Colon (tissue), 2 donors: ENCODE measurements around the gene TPSD1.
"Not testable (repeated sequence)": the region's sequence is repeated elsewhere in the genome, so short reads cannot be mapped to it uniquely, and the experiment has no call there.

ENCODE experiments used
- FAIRE-seq: peaks from 2 replicates; lab custom pipeline; 2012; peaks lifted over from hg19 to GRCh38; lab: Jason Lieb, UNC
- donor health status: control.
- donor health status: control.

Gene TPSD1

DNA sequence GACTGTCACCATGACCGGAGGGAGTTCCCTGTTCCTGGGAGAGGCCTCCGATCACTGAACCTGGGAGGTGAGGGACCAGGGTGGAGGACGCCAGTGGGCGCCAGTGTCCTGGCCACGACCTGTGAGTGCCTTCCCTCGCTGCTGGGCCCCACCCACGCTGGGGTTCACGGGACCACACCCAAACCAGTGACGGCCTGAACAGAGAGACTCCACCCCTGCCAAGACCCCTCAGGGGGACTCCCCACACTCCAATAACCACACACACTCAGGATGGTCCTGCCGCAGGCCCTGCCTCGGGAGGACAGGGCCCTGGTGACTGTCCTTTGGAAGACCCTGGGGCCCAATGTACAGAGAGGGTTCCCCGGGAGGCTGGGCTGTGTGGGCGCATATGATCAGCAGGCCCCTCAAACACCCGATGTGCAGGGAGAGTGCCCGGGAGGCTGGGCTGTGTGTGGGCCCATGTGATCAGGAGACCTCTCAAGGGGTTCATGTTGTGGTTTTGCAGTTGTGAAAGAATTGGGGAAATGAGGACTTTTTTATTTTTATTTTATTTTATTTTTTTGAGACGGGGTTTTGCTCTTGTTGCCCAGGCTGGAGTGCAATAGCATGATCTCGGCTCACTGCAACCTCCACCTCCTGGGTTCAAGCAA lies 26.6 kb downstream of the TPSD1 start:
- FAIRE-seq: no peak

DNA sequence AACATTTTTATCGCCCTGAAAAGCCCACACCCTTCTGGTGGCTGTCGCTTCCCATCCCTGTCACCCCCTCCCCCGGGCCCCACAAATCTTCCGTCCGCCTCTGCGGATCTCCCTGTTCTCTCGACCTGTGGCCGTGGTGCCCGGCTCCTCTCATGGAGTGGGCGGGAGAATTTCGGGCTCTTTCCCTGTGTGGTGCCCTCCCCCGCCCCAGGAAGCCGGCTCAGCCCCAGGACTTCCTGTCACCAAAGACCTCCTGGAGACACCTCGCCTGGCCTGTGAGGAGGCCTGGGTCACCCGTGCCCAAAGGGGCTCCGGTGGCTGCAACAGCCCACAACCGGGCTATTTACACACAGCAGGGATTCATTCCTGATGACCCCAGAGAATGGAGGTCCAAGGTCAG lies 27.4 kb downstream of the TPSD1 start:
- FAIRE-seq: no peak

DNA sequence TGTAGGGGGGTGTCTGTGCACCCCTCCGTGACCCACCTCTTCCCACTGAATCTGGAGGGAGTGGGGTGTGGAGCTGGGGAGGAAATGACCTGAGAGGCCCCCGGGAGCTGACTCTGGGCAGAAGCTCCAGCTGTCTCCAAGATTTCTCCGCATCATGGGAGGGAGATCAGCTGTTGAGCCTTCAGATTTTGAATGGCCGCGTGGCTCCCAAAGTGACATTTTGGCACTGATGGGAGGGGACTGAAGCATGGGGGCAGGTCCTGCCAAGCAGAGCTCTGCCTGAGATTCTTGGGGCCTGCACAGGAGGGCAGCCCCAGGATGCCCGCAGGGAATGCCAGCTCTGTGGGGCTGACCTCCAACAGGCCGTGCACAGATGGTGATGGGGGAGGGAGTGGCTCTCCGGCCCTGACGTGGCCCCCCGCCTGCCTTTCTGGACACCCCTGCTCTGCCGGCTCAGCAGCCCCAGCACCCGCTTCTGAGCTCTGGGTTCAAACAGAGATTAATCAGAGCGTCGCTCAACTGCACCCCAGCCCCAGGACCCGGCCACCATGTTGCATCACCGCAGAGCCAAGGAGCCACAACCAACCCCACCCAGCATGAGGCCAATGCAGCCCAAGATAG lies 28.2 kb downstream of the TPSD1 start:
- FAIRE-seq: no peak

DNA sequence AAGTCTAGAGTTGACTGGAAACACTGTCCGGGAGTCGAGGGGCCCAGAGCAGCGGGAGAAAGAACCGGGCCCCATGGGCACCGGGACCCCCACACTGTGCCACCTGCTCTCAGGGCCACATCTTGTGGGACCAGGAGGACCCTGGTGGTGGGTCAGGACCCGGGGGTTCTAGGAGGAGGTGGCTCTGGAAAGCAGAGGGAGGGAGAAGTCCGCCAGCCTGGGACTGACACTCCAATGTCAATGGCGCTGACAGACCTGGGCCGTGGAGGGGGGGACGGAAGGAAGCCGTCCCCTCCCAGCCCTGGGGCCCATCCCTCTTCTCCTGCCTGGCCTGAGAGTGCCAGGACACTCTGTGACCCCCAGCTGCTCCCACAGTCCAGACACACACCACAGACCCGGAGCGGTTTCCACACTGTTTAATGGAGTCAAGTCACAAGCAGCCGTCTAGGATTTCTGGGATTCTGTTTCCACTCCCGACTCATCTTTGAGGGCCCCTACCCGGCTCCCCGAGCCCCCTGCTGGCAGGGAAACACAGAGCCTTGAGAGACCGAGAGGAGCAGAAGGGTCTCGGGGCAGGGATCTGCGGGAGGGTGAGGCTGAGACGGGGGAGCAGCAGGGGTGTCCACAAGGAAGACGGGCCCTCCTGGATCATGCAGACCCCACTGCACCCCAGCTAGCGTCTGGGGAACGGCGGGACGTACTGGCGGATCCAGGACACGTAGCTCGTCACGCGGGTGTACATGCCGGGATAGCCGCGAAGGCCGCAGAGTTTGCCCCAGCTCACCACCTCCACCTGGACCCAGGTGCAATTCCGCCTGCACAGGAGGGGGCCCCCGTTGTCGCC lies 30.0 kb downstream of the TPSD1 start:
- no peak for FAIRE-seq

DNA sequence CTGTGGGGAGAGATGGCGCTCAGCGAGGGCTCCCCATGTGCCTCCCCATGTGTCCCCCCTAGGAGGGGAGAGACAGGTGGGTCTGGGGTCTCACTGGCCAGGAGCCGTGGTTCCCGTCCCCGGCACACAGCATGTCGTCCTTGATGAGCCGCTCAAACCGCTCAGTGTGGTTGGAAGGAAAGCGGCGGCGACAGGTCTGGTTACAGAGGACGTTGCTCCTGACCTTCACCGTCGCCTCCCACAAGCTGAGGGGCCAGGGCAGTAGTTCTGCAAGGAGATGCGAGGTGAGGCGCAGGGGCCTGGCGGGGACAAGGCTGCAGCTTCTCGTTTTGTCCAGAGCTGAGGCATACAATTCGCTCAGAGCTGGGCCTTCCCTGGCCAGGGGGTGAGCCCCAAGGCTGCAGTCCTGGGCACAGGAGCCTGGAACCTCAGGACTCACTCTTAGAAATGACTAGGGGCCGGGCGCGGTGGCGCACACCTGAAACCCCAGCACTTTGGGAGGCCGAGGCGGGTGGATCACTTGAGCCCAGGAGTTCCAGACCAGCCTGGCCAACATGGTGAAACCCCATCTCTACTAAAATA lies 30.7 kb downstream of the TPSD1 start:
- no peak for FAIRE-seq

DNA sequence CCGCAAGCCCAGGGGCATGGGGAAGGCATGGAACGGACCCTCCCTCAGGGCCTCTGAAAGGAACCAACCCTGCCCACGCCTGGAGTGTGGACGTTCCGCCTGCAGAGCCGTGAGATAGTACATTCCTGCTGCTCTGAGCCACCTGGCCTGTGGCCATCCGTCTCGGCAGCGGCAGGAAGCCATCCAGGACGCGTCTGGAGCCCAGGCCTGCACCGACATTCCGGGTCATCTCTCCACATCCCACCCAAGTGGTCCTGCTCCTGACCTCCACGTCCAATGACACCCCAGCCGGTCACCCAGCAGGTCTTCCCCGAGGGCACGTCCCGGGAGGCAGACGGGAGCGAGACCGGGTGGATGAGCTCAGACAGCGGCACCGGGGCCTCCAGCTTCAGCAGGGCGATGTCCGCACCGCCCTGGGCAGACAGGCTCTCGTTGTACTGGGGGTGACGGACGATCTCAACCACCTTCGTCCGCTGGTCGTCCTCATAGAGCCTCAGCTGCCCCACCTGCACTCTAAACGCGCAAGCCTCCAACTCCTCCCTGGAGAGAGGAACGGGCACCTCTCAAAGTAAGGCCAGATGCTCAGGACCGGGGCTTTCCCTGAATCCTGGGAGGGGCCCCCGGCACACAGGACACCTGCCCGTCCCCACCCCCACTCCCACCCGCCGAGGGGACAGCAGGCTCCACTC lies 32.3 kb downstream of the TPSD1 start:
- no peak for FAIRE-seq

DNA sequence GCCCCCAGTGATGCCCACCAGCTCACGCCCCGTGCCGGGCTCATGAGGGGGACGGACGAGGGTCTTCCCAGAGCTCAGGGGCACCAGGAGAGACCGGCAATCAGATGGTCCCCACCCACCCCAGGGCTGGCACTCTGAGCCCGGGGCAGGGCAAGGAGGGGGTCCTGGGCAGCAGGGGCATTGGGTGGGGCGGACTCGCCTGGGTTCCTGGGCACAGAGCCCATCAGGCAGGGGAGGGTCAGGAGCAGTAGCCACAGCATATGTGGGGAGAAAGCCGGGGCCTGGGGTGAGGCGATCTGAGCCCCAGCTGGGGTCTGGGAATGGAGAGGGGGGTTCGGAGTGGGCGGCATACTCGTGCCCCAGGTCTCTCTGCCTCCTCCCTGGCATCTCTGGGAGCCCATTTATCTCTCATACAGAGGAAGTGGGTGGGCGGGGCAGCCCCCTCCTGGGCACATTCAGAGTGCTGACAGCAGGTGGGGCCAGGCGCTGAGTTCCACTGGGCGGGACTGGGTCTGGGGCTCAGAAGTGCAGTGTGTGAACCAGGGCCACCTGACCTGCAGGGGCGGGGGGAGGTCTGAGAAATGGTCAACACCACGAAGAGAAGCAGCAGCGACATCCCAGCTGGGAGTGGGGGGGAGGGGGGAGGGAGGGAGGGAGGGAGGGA lies 33.1 kb downstream of the TPSD1 start:
- FAIRE-seq: no peak

DNA sequence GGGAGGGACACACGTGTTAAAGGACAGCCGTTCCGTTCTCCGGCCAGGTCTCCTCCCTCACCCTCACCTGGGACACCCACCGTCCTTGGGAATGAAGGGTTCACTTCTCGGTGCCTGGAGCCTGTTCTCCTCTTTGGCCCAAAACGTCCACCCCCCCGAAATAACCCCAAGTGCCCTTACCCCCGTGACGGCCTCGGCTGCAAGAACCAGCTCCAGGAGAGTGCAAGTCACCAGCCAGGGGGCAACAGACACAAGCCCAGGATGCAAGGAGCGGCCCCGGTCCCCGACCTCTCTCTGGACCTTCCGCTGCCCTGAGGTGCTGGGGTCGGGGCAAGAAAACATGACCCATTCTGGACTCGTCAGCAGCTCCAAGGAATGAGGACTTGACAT lies 33.6 kb downstream of the TPSD1 start:
- no peak for FAIRE-seq

DNA sequence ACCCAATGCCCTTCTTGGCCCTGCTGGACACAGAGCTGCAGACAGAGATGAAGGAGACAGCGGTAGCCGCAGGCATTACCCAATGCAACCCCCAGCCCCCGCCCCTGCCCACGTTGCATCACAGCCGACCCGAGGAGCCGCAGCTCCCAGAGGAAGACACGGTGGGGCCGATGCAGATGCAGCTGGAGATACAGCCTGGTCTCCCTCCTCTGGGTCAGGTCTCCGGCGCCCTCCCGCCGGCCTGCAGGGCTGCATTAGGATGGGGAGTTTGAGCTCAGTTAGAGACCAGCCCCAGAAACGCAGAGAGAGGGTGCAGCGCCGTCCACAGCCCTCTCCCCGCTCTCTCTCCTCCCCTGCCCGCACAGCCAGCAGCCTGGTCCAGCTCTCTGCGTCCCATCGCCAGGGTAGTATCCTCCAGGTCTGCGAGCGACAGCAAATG lies 34.2 kb downstream of the TPSD1 start:
- FAIRE-seq: no peak

DNA sequence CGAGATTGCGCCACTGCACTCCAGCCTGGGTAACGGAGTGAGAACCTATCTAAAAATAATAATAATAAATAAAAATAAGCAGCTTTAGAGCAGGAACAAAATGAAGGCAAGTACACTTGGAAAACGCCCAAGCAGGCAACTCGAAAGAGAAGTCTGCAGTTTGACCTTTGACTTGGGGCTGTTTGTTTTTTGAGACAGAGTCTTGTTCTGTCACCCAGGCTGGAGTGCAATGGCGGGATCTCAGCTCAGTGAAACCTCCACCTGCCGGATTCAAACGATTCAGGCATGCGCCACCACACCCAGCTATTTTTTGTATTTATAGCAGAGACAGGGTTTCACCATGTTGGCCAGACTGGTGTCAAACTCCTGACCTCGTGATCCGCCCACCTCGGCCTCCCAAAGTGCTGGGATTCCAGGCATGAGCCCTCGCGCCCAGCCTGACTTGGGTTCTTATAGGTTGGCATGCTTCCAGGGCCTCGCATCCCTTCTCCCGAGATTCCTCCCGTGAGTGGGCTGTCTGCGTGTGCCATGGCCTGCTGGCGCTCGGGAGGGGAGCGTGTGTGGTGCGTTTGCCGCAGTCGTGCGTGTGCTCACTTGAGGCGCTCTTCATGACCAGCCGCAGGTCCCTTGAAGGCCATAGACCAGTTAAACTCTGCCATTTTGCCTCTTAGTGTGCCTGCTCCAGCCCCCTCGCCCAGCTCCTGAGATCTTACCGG lies 35.1 kb downstream of the TPSD1 start:
- no peak for FAIRE-seq

DNA sequence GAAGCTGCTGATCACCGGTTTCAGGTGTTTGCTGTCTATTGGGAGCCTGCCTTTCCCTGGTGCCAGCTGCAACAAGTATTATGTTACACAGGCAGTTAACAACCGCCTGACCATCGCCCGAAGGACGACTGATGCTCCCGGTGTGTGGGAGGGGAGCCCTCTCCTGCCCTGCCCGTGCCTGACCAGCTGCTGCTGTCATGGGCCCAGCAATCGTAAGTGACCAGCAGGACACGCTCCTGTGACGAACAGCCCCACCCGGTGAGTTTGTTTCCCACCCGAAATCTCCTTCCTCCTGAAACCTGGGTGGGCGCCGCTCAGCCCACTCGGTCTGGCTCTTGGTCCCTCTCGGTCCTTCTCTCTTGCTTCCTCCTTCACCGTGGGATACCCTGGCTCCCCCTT lies 35.7 kb downstream of the TPSD1 start:
- FAIRE-seq: no peak

DNA sequence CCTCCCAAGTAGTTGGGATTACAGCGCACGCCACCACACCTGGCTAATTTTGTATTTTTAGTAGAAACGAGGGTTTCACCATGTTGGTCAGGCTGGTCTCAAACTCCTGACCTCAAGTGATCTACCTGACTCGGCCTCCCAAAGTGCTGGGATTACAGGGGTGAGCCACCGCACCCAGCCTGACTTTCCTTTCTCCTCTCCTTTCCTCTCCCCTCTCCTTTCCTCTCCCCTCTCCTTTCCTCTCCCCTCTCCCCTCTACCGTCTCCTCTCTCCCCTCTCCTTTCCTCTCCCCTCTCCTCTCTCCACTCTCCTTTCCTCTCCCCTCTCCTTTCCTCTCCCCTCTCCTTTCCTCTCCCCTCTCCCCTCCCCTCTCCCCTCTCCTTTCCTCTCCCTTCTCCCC lies 36.3 kb downstream of the TPSD1 start:
- not testable (repeated sequence) for FAIRE-seq

DNA sequence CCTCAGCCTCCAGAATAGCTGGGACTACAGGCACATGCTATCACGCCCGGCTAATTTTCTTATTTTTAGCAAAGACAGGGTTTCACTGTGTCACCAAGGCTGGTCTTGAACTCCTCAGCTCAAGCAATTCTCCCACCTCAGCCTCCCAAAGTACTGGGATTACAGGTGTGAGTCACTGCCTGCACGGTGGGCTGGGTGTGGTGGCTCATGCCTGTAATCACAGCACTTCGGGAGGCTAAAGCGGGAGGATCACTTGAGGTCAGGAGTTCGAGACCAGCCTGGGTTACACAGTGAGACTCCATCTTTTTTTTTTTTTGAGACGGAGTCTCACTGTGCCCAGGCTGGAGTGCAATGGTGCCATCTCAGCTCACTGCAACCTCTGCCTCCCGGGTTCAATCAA lies 36.9 kb downstream of the TPSD1 start:
- not testable (repeated sequence) for FAIRE-seq

DNA sequence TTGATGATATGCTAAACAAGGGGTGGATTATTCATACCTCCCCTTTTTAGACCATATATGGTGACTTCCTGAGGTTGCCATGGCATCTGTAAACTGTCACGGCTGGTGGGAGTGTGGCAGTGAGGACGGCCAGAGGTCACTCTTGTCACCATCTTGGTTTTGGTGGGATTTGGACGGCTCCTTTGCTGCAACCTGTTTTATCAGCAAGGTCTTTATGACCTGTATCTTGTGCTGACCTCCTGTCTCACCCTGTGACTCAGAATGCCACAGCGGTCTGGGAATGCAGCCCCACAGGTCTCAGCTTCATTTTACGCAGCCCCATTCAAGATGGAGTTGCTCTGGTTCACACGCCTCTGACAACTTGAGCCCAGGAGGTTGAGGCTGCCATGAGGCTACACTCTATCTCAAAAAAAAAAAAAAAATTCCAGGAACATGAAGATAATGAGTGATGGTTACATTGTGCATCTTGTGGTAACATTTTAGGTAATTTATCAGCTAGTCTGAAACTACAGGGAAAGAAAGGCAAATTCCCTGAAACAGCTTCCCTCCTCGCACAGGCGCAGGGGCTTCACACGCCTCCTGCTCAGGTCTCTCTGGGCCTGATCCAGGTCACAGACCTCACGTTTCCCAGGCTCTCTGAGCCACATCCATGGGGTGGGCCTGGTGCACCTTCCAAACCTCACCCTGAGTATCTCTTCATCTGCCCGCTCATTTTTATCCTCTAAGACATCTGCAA lies 38.2 kb downstream of the TPSD1 start:
- FAIRE-seq: no peak

DNA sequence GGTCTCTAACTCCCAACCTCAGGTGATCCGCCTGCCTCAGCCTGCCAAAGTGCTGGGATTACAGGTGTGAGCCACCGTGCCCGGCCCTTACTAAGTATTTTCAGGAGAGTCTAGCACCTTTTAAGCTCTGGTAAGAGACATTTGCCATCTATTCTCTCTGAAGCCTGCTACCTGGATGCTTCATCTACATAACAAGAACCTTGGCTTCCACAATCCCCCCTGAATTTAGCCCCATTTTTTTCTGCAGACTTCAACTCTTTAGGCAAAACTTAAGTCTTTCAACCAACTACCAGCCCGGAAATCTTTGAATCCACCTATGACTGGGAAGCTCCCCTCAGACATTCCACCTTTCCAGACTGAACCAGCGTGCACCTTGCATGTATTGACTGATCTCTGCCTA lies 39.6 kb downstream of the TPSD1 start:
- FAIRE-seq: no peak

DNA sequence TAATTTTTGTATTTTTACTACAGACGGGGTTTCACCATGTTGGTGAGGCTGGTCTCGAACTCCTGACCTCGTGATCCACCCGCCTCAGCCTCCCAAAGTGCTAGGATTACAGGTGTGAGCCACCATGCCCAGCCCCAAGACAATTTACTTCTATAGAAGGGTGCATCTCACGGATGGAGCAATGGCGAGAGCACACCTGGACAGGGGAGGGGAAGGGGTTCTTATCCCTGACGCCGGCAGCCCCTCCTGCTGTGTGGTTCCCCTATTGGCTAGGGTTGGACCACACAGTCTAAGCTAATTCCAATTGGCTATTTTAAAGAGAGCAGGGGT lies 40.8 kb downstream of the TPSD1 start:
- not testable (repeated sequence) for FAIRE-seq

DNA sequence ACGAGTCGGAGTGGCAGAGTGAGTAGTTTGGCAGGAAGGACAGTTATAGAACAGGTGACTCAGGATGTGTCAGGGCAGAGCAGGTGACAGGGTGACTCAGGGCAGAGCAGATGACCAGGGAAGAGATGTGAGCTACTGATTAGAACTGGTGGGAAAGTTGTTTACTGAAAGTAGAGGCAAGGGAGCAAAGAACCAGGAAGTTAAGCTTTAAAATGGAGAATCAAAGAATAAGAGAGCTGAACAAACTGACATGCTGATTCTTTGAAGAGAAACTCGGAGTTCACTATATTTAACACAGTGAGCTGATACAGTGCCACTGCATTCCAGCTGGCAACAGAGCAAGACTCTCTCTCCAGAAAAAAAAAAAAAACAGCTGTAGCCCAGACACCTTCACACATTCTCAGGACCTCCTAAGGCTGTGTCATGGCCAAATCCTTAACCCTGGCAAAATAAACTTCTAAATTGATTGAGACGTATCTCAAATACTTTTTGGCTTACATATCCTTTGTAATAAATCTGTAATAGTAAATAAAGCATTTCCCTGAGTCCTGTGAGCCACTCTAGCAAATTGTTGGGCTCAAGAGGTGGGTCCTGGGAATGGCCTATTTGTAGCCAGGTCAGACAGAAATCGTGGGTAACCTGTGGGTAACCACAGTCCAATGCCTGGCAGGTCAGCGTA lies 41.3 kb downstream of the TPSD1 start:
- no peak for FAIRE-seq

DNA sequence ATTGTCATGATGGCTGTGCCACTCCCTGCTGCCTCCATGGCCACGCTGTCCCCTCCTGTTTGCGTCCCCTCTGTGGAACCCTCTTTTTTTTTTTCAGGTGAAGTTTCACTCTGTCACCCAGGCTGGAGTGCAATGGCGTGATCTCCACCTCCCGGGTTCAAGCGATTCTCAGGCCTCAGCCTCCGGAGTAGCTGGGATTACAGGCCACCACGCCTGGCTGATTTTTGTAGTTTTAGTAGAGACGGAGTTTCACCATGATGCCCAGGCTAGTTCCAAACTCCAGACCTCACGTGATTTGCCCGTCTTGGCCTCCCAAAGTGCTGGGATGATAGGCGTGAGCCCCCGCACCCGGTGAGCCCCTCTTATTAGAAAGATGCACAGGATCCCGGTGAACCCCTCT lies 42.5 kb downstream of the TPSD1 start:
- no peak for FAIRE-seq

DNA sequence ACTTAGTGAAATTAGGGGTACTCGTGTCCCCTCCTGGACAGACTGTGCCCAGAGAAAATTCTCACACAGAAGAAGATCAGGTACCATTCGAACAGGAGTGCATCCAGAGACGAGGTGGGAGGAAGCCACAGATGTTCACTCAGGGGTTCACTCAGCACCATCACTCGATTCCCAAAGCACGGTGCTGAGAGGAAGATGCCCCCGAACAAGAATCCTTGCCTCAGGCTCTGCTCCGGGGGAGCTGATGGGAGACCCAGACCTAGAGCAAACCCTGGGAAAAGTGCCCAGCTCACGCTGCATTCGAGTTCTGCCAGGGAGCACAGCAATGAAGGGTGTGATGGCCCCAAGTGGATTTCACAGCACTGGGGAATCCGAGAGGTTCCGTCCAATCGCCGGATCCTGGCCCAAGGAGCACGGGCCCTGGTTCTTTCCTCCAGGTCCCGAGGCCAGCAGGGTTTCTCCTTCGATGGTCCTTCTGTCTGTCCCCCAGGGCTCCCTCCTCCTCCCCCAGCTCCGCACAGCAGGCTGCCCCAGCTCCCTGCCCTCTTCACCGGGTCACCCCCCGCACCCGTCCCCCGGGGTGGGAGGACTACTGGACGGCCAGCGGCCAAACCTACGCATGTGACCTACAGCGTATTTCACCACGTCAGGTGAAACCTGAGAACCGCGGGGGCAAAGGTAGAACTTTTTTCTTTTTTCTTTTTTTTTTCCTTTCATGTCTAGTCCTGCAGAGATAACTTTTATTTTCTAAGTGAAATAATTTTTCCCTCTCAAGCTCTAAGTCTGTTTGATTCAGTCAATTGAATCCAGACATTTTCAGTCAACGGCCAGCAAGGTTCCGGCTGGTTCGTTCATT lies 43.4 kb downstream of the TPSD1 start:
- no peak for FAIRE-seq
